Effector memory CD8-positive, alpha-beta T cell (primary cell): ENCODE measurements around the gene TIMP3.
"Not testable (repeated sequence)": the region's sequence is repeated elsewhere in the genome, so short reads cannot be mapped to it uniquely, and the experiment has no call there.

Experiments
- ATAC-seq: fragments of 150-1000 bp; cut with Tn5 transposase; replicated peaks from 2 replicates; pipeline ENCODE4 v1.10.0; 2021; ENCODE audit warnings: mild to moderate bottlenecking, moderate library complexity
- DNase-seq, 3 experiments: peaks; one replicate each; pipeline ENCODE4 v3.0.0; 2021
- H3K27ac Mint-ChIP-seq, 2 donors: one replicate each; pipeline ENCODE4 v1.8.0; 2022; ENCODE audit warnings: mild to moderate bottlenecking in 2 of 2, mixed read lengths in 2 of 2, moderate library complexity in 2 of 2
- H3K27me3 Mint-ChIP-seq, 2 donors: one replicate each; pipeline ENCODE4 v1.8.0; 2022; ENCODE audit warnings: mixed read lengths in 2 of 2
- H3K36me3 Mint-ChIP-seq: one replicate; pipeline ENCODE4 v1.8.0; 2022; ENCODE audit warnings: mild to moderate bottlenecking, moderate library complexity, mixed read lengths; ENCODE audit not compliant: insufficient read depth
- H3K4me1 Mint-ChIP-seq, 2 donors: one replicate each; pipeline ENCODE4 v1.8.0; 2022; ENCODE audit warnings: low read depth in 2 of 2, mixed read lengths in 2 of 2
- H3K4me3 Mint-ChIP-seq, 2 donors: one replicate each; pipeline ENCODE4 v1.8.0; 2022; ENCODE audit warnings: mild to moderate bottlenecking in 2 of 2, mixed read lengths in 2 of 2, moderate library complexity in 2 of 2
- H3K9me3 Mint-ChIP-seq, 2 donors: one replicate each; pipeline ENCODE4 v1.8.0; 2022; ENCODE audit warnings: mixed read lengths in 2 of 2

The TIMP3 gene

DNA sequence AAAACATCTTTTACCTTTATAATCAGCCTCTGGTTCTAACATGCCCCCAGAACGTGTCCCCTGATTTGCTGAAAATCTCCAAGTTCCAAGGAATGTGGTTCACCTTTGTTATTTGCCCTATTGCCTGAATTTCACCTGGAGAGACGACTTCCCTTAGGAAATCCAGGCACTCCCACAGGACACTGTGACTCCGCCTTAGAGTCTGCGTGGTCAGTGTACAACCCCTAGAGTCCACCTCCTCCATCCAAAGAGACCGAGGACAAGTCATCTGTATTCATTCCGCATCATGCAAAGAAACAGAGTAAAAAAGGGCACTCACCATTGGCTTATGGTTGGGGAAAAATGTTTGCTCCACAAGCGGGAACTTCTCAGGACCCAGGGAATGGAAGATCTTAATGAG is 63.1 kb downstream of the TIMP3 start:
- H3K4me3 Mint-ChIP-seq: no peak overlapping the region
- H3K36me3 Mint-ChIP-seq: no peaks in the 10 kb centered on the region
- no peak for DNase-seq
- no peak overlapping the region for H3K27ac Mint-ChIP-seq
- ATAC-seq: no peak
- H3K9me3 Mint-ChIP-seq: peaks cover 0 to 3% of the 10 kb centered on the region in 2 donors
- H3K27me3 Mint-ChIP-seq: peaks cover 10 to 23% of the 10 kb centered on the region in 2 donors
- H3K4me1 Mint-ChIP-seq: no peaks in the 10 kb centered on the region

DNA sequence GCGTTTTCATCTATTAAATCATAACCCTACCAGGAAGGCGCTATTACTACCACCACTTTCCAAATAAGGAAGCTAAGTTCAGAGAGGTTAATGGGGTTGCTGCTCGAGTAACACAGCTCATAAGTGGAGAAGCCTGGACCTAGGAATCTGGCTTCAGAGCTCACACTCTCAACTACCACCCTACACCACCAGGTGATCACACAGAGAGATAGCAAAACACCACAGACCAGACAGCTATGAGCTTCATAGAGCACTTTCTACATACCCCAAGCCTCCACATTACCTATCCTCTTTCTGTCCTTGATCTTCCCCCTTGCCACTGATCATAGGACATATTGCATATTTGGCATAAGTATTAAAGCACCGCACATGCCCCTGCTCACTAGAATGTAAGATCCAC is 65.4 kb downstream of the TIMP3 start:
- Mint-ChIP-seq H3K4me1 (no peaks in the 10 kb centered on the region), H3K27ac (no peak overlapping the region), H3K27me3 (peaks cover 10 to 26% of the 10 kb centered on the region in 2 donors), H3K9me3 (peaks cover 0 to 3% of the 10 kb centered on the region in 2 donors), H3K36me3 (no peaks in the 10 kb centered on the region), H3K4me3 (no peak overlapping the region)
- ATAC-seq (no peak), DNase-seq (no peak)

DNA sequence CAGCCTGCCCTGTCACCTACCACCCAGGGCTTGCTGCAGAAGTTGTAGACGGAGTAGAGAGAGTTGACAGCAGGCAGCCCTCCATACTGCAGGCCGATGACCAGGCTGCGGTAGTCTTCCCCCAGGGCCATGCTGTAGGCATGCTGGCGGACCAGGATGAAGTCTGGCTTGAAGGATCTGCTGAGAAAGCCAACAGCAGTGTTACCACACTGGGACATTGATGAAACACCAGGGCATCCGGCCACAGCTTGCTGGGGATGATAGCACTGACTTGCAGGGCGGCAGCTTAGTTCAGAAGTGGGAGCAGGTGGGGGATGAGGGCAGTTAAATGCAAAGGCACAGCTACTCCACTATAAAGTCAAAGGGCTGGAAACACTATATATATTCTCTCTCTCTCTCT is 67.4 kb downstream of the TIMP3 start:
- Mint-ChIP-seq H3K36me3 (no peaks in the 10 kb centered on the region), H3K4me1 (no peaks in the 10 kb centered on the region), H3K27me3 (peaks cover 10 to 29% of the 10 kb centered on the region in 2 donors), H3K27ac (no peak overlapping the region), H3K4me3 (no peak overlapping the region), H3K9me3 (peaks cover 0 to 3% of the 10 kb centered on the region in 2 donors)
- DNase-seq: no peak
- no peak for ATAC-seq

DNA sequence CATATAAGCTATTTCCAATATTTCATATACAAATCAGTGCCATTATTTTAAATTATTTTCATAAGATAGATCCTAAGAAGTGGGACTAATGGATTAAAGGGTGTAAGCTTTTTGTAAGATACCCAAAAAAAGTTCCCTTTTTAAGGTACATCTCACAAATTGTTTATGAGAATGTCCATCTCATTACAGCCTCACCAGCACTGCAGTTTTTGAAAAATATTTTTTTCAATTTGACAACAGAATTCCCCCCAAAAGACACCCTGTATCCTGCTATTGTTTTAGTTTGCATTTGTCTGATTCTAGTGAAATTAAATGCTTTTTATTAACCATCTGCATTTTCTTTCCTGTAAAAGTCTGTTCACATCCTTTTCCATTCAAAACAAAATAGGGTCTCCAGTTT is 69.0 kb downstream of the TIMP3 start:
- Mint-ChIP-seq H3K4me1 (no peaks in the 10 kb centered on the region), H3K27me3 (peaks cover 7 to 29% of the 10 kb centered on the region in 2 donors), H3K36me3 (no peaks in the 10 kb centered on the region), H3K4me3 (no peak overlapping the region), H3K9me3 (peaks cover 0 to 3% of the 10 kb centered on the region in 2 donors), H3K27ac (no peak overlapping the region)
- no peak for ATAC-seq
- no peak for DNase-seq

DNA sequence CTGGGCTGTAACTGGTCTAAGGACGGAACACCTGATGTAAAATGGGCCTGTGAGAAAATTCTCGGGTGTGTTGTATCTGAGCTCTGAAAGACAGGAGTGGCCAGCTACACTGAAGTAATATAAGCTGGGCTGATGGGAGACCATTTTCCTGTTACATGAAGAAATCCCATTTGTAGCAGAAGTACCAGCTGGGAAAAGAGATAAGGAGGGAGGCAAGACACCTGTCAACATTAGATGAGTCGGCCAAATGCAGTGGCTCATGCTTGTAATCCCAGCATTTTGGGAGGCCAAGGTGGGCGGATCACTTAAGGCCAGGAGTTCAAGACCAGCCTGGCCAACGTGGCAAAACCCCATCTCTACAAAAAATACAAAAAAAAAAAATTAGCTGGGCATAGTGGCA is 72.1 kb downstream of the TIMP3 start:
- peaks cover 13 to 19% of the 10 kb centered on the region in 2 donors for H3K27me3 Mint-ChIP-seq
- not testable (repeated sequence) for H3K9me3 Mint-ChIP-seq, H3K4me3 Mint-ChIP-seq, ATAC-seq, H3K36me3 Mint-ChIP-seq, DNase-seq, H3K4me1 Mint-ChIP-seq, H3K27ac Mint-ChIP-seq

DNA sequence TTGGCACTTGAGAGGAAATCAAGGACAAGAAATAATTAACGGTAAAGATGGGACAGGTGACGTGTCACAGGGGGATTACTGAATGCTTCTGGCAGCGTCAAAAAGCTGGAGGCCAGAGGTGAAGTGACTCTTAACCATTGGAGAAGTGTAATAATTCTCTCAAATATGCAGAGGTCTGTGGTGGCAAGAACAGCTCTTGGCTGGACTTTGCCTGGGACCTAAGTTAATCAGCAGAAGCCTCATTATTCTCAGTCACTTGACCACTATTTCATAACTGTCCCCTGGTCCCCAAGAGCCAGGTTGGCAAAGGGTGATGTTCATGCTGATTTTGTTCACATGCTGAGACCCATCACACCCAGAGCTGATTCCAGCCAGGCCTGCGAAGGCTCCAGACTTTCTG is 72.9 kb downstream of the TIMP3 start:
- Mint-ChIP-seq H3K27ac (no peak overlapping the region), H3K27me3 (peaks cover 12 to 14% of the 10 kb centered on the region in 2 donors), H3K36me3 (no peaks in the 10 kb centered on the region), H3K4me3 (no peak overlapping the region), H3K9me3 (no peaks in the 10 kb centered on the region), H3K4me1 (no peaks in the 10 kb centered on the region)
- ATAC-seq (no peak), DNase-seq (no peak)

DNA sequence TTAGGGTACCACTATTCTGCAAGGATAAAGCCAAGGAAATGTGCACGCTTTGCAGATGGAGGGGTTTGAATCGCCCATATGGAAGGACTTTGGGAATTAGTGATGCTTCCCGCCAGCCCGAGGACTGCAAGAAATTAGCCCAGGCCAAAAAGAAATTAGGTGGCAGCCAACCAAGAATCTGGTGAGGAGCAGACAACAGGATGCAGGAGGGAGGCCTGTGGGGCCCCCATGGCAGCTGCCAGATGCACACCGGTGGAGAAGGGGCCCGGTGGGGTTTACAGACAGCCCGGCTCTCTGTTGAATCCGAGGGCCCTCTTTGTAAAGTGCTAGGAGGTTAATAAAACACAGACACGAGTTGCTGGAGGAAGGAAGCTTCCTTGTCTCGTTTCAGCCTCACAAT is 73.5 kb downstream of the TIMP3 start:
- DNase-seq (no peak), ATAC-seq (no peak)
- H3K27me3 Mint-ChIP-seq: peaks cover 15 to 20% of the 10 kb centered on the region in 2 donors
- H3K9me3 Mint-ChIP-seq: no peaks in the 10 kb centered on the region
- H3K4me1 Mint-ChIP-seq: no peaks in the 10 kb centered on the region
- H3K36me3 Mint-ChIP-seq: no peaks in the 10 kb centered on the region
- H3K27ac Mint-ChIP-seq: no peak overlapping the region
- no peak overlapping the region for H3K4me3 Mint-ChIP-seq

DNA sequence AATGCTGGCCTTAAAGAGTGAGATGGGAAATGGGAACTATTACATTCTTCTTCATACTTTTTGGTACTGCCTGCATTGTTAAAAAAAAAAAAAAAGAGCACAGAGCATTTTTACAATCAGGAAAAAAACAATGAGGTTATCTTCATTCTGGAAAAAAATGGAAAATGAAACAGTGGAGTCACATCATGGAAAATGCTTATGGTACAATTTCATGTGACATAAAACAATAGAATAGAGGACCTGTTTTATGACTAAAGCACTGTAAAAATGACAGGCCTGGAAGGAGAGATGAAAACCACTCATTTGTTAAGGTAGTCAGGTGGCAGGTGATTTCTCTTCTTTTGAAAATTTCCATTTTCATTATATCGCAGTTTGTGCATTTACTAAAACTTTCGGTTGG is 75.0 kb downstream of the TIMP3 start:
- H3K27ac Mint-ChIP-seq: no peak overlapping the region
- ATAC-seq: no peak
- H3K4me3 Mint-ChIP-seq: no peak overlapping the region

DNA sequence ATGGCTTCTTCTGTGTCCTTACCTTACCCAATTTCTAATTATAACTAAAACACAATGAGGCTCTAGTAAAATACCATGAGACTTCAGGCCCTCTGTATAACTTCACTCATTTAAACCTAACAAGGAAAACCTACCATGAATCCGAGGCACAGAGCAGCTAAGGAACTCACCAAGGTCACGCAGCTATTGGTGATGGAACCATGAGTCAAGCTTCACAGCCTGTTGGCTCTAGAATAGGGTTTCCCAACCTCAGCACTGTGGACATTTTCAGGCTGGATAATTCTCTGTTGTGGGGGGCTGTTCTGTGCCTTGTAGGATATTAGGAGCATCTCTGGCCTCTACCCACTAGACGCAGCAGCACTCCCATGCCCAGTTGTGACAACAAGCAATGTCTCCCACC is 75.7 kb downstream of the TIMP3 start:
- no peak overlapping the region for H3K4me3 Mint-ChIP-seq
- no peak for ATAC-seq
- peaks cover 0 to 5% of the 10 kb centered on the region in 2 donors for H3K4me1 Mint-ChIP-seq
- no peak overlapping the region for H3K27ac Mint-ChIP-seq
- no peaks in the 10 kb centered on the region for H3K36me3 Mint-ChIP-seq
- H3K9me3 Mint-ChIP-seq: no peaks in the 10 kb centered on the region
- DNase-seq: no peak
- H3K27me3 Mint-ChIP-seq: peaks cover 27 to 38% of the 10 kb centered on the region in 2 donors

More for the DNA sequence above, 75.0 kb downstream of the TIMP3 start:
- Mint-ChIP-seq H3K27me3 (peaks cover 31 to 36% of the 10 kb centered on the region in 2 donors), H3K4me1 (peaks cover 0 to 5% of the 10 kb centered on the region in 2 donors), H3K36me3 (no peaks in the 10 kb centered on the region), H3K9me3 (no peaks in the 10 kb centered on the region)
- no peak for DNase-seq

DNA sequence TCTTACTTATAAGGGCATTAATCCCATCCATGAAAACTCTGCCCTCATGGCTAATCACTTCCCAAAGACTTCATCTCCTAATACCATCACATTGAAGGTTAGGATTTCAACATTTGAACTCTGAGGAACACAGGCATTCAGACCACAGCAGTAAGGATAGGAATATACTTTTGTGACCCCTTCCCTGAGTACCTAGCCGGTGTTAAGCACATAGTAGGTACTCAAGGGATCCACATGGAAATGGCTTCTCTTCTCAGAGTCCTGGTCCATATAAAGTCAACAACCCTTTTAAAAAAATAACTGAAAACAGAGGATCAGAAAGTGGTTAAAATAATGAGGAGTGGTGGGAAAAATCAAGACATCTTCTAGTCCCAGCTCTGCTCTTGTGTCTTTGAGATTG is 78.0 kb downstream of the TIMP3 start:
- ATAC-seq: no peak
- Mint-ChIP-seq H3K27me3 (peaks cover 26 to 38% of the 10 kb centered on the region in 2 donors), H3K4me1 (peaks cover 0 to 5% of the 10 kb centered on the region in 2 donors), H3K4me3 (no peak overlapping the region), H3K27ac (no peak overlapping the region), H3K36me3 (no peaks in the 10 kb centered on the region), H3K9me3 (no peaks in the 10 kb centered on the region)
- DNase-seq: no peak

DNA sequence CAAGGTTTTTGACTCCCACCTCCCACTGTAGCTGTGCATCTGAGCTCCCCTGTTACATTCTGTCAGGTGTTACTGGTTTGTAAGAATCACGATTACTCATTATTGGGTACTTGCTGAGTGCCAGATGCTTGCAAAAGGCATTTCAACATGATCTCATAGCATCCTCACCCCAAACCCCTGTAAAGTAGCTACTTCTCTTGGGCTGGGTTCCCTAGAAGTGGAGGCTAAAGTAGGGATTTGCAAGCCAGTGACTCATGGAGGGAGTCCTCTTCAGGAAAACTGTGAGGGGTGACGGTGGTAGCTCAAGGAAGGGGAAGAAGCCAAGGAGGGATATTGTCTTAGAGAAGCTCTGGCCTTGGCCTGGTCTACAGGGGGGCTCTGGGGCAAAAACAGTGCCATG is 78.6 kb downstream of the TIMP3 start:
- DNase-seq (no peak), ATAC-seq (no peak)
- H3K36me3 Mint-ChIP-seq: no peaks in the 10 kb centered on the region
- peaks cover 0 to 5% of the 10 kb centered on the region in 2 donors for H3K4me1 Mint-ChIP-seq
- H3K9me3 Mint-ChIP-seq: no peaks in the 10 kb centered on the region
- no peak overlapping the region for H3K27ac Mint-ChIP-seq
- no peak overlapping the region for H3K4me3 Mint-ChIP-seq
- peaks cover 26 to 38% of the 10 kb centered on the region in 2 donors for H3K27me3 Mint-ChIP-seq

DNA sequence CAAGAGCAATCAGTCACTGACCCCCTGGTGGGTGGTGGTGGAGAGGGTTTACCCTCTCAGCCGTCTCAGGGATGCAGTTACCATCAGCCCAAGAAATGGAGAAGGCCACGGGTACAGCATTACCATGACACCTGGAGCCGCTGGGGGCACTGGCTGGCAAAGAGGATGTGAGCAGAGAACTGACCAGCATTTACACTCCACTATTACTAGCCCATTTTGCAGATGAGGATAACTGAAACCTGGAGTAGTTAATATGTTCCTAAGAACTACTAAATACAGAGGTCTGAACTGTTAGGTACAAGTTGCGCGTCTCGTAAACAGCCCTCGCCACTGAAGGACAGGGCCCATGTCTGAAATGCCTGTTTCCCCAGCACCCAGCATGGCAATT is 79.0 kb downstream of the TIMP3 start:
- Mint-ChIP-seq H3K27me3 (peaks cover 26 to 38% of the 10 kb centered on the region in 2 donors), H3K4me1 (peaks cover 0 to 5% of the 10 kb centered on the region in 2 donors), H3K36me3 (no peaks in the 10 kb centered on the region), H3K4me3 (no peak overlapping the region), H3K27ac (no peak overlapping the region), H3K9me3 (no peaks in the 10 kb centered on the region)
- ATAC-seq (no peak), DNase-seq (no peak)

DNA sequence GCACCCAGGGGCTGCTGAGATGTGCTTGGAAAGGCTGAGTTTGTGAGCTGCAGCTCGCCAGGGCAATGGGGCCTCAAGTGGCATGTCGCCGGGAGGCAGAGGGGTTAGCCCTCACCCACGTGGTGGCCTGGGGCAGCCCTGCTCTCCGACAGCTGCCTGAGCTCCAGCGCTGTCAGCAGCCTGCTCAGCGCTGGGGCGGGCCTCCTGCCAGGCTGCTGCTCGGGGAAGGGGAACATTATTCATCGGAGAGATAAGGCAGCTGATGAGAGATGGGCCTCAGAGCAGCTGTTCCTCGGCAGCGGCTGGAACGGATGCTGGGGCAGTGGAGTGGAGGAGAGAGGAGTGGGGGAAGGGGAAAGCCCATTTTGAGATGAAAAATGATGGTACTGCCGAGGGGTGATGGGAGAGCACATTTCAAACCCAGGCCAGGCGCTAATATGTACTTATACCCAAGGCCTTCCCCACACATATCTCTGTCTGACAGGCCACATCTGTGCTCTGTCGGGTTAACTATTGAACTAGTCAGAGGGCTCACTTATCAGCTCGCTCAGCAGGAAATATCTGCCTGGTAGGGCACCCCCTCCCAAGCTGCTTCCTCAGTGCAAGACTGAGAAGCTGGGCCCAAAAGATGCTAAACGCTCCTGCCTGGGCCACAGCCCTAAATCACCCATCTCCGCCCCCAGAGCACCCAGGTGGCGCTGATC is 79.5 kb downstream of the TIMP3 start:
- Mint-ChIP-seq H3K27ac (no peak overlapping the region), H3K4me1 (peaks cover 0 to 5% of the 10 kb centered on the region in 2 donors), H3K4me3 (no peak overlapping the region), H3K27me3 (peaks cover 26 to 38% of the 10 kb centered on the region in 2 donors), H3K9me3 (no peaks in the 10 kb centered on the region), H3K36me3 (no peaks in the 10 kb centered on the region)
- DNase-seq (no peak), ATAC-seq (no peak)

DNA sequence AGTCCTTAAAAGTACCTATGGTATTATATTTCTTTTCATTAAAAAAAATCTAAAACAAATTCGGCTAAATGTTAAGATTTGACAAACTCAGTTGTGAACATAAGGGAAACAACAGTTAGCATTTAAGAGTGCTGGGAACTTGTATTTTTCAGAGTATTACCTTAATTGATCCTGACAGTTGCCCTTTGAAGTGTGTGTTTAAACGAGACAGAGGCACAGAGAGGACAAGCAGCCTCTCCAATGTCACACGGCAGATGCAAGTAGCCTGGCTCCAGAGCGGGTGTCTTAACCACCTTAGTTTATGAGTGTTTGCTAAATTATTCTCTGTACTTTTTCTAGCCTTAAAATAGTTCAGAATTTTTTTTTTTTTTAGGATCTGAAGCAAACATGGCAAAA is 80.9 kb downstream of the TIMP3 start:
- Mint-ChIP-seq H3K27ac (no peak overlapping the region), H3K4me3 (no peak overlapping the region), H3K4me1 (peaks cover 0 to 5% of the 10 kb centered on the region in 2 donors), H3K27me3 (peaks cover 26 to 35% of the 10 kb centered on the region in 2 donors), H3K9me3 (no peaks in the 10 kb centered on the region), H3K36me3 (no peaks in the 10 kb centered on the region)
- no peak for DNase-seq
- ATAC-seq: no peak
